ENCODE data around the gene HBE1. TPM values are rescaled to one million over a fixed set of nuclear protein-coding genes. Genes with fewer than 3 reads are reported as not detected.

The HBE1 gene
- total and polyA plus RNA-seq, 9 of the 15 experiments (the other 6 are each of a cell fraction or from before 2014, with no cell fraction given): 612 to 10,250 (median 2,181) TPM

DNA sequence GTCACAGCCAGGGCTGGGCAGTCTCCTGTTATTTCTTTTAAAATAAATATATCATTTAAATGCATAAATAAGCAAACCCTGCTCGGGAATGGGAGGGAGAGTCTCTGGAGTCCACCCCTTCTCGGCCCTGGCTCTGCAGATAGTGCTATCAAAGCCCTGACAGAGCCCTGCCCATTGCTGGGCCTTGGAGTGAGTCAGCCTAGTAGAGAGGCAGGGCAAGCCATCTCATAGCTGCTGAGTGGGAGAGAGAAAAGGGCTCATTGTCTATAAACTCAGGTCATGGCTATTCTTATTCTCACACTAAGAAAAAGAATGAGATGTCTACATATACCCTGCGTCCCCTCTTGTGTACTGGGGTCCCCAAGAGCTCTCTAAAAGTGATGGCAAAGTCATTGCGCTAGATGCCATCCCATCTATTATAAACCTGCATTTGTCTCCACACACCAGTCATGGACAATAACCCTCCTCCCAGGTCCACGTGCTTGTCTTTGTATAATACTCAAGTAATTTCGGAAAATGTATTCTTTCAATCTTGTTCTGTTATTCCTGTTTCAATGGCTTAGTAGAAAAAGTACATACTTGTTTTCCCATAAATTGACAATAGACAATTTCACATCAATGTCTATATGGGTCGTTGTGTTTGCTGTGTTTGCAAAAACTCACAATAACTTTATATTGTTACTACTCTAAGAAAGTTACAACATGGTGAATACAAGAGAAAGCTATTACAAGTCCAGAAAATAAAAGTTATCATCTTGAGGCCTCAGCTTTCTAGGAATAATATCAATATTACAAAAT lies 18.6 kb upstream of the HBE1 start (continued):
- TF ChIP-seq ZNF57 (CRISPR knock-in tag; IDR thresholded peaks at IDR 0.05): no peak
- TF ChIP-seq CREBBP (IDR thresholded peaks at IDR 0.05; ENCODE audit: low read depth, low read length): no peak
- peak; percentile 81 for TF ChIP-seq SMAD4 (CRISPR knock-in tag; conservative IDR thresholded peaks at IDR 0.05)
- TF ChIP-seq ZNF121 (CRISPR knock-in tag; conservative IDR thresholded peaks at IDR 0.05): no peak
- TF ChIP-seq CXXC5 (CRISPR knock-in tag; IDR thresholded peaks at IDR 0.05): peak; percentile 63
- TF ChIP-seq NFYB (IDR thresholded peaks at IDR 0.05; ENCODE audit: extremely low read depth, insufficient read length): no peak
- TF ChIP-seq ZNF512 (tag; IDR thresholded peaks at IDR 0.05): no peak
- TF ChIP-seq CAMTA2 (CRISPR knock-in tag; conservative IDR thresholded peaks at IDR 0.05): no peak
- TF ChIP-seq FOXK1 (CRISPR knock-in tag; IDR thresholded peaks at IDR 0.05; ENCODE audit: borderline replicate concordance): no peak
- no peak for TF ChIP-seq ZNF324 (CRISPR knock-in tag; IDR thresholded peaks at IDR 0.05)
- peak; percentile 94 for TF ChIP-seq NCOR1 (IDR thresholded peaks at IDR 0.05)
- TF ChIP-seq ZNF717 (CRISPR knock-in tag; IDR thresholded peaks at IDR 0.05): 0 out of 2 replicates have a peak, but pooled peaks have one; percentile 33
- TF ChIP-seq ZEB2 (IDR thresholded peaks at IDR 0.05): no peak
- TF ChIP-seq, protein P1, sequence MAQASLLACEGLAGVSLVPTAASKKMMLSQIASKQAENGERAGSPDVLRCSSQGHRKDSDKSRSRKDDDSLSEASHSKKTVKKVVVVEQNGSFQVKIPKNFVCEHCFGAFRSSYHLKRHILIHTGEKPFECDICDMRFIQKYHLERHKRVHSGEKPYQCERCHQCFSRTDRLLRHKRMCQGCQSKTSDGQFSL (CRISPR knock-in tag; IDR thresholded peaks at IDR 0.05): no peak
- TF ChIP-seq, protein P1 (tag; IDR thresholded peaks at IDR 0.05): no peak
- TF ChIP-seq NBN (IDR thresholded peaks at IDR 0.05; ENCODE audit: low read depth): no peak; the same call in 1 of the 2 replicates
- no peak for TF ChIP-seq KHSRP (IDR thresholded peaks at IDR 0.05)
- TF ChIP-seq, protein P2, sequence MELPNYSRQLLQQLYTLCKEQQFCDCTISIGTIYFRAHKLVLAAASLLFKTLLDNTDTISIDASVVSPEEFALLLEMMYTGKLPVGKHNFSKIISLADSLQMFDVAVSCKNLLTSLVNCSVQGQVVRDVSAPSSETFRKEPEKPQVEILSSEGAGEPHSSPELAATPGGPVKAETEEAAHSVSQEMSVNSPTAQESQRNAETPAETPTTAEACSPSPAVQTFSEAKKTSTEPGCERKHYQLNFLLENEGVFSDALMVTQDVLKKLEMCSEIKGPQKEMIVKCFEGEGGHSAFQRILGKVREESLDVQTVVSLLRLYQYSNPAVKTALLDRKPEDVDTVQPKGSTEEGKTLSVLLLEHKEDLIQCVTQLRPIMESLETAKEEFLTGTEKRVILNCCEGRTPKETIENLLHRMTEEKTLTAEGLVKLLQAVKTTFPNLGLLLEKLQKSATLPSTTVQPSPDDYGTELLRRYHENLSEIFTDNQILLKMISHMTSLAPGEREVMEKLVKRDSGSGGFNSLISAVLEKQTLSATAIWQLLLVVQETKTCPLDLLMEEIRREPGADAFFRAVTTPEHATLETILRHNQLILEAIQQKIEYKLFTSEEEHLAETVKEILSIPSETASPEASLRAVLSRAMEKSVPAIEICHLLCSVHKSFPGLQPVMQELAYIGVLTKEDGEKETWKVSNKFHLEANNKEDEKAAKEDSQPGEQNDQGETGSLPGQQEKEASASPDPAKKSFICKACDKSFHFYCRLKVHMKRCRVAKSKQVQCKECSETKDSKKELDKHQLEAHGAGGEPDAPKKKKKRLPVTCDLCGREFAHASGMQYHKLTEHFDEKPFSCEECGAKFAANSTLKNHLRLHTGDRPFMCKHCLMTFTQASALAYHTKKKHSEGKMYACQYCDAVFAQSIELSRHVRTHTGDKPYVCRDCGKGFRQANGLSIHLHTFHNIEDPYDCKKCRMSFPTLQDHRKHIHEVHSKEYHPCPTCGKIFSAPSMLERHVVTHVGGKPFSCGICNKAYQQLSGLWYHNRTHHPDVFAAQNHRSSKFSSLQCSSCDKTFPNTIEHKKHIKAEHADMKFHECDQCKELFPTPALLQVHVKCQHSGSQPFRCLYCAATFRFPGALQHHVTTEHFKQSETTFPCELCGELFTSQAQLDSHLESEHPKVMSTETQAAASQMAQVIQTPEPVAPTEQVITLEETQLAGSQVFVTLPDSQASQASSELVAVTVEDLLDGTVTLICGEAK (IDR thresholded peaks at IDR 0.05): no peak
- TF ChIP-seq, protein P2 (CRISPR knock-in tag; IDR thresholded peaks at IDR 0.05): no peak

All from K562 (cell line).